HEK293 (cell line): ENCODE data around the gene PTPRG.

ENCODE experiments used
- CTCF ChIP-seq: fragments of 450-650 bp; formaldehyde crosslinking; IDR thresholded peaks from 2 replicates; pipeline ENCODE4 v1.5.1; 2016; ENCODE audit warnings: missing biosample characterization, missing genetic modification characterization
- ZNF274 ChIP-seq, 2 experiments: fragments of 200-500 bp in 1 of 2; fragments of 450-650 bp in 1 of 2; sonication (Bioruptor generic) in 1 of 2; formaldehyde crosslinking in 1 of 2; IDR thresholded peaks; 2 replicates each; pipeline versions ENCODE4 v1.5.1 to v1.6.1; 2014 to 2016; ENCODE audit warnings: borderline replicate concordance in 1 of 2, inconsistent platforms in 1 of 2, low read length in 1 of 2, missing biosample characterization in 1 of 2, missing genetic modification characterization in 1 of 2

DNA sequence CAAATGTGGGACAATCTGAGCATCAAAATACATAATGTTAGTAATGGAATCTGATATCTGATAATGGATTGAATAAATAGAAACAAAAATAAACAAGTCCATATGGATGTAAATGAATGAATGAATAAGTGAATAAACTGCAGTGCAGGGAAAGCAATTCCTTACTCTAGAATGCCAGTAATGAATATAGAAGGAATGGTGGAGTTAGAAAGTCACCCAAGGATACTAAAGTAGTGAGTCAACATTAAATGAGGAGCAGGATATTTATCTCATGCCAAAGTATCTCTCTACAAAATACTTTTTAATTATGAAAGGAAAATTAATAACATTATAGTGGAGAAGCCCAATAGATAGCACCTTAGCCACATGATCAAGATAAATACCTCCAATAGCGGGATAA, 511.7 kb downstream of the PTPRG start:
- no peak for TF ChIP-seq CTCF
- no peak for TF ChIP-seq ZNF274 (IDR thresholded peaks at IDR 0.05; ENCODE audit: low read length)
- TF ChIP-seq ZNF274 (tag by site-specific recombination; IDR thresholded peaks at IDR 0.05; ENCODE audit: borderline replicate concordance), result no peak
